BE2C (cell line): Measurements from ENCODE around the gene KRTAP4-8.
"Not testable (repeated sequence)": the region's sequence is repeated elsewhere in the genome, so short reads cannot be mapped to it uniquely, and the experiment has no call there.

ENCODE experiments used
- DNase-seq: peaks from one replicate; pipeline ENCODE4 v3.0.0-alpha.2; 2020
- H3K27me3 ChIP-seq: fragments of 250-450 bp; sonication (Bioruptor Pico); 2 replicates; pipeline ENCODE4 v1.5.1; 2020; ENCODE audit warnings: mild to moderate bottlenecking
- H3K36me3 ChIP-seq: fragments of 250-450 bp; sonication (Bioruptor Pico); 2 replicates; pipeline ENCODE4 v1.5.1; 2020; ENCODE audit warnings: mild to moderate bottlenecking
- H3K4me1 ChIP-seq: fragments of 250-450 bp; sonication (Bioruptor Pico); 2 replicates; pipeline ENCODE4 v1.5.1; 2020
- H3K4me3 ChIP-seq: 2 replicates; pipeline ENCODE4 v1.5.1; 2011; ENCODE audit warnings: low read depth, low read length
- H3K9me3 ChIP-seq: fragments of 250-450 bp; sonication (Bioruptor Pico); 2 replicates; pipeline ENCODE4 v1.5.1; 2020
- CTCF ChIP-seq: IDR thresholded peaks from 2 replicates; pipeline ENCODE4 v1.5.1; 2012; ENCODE audit warnings: mild to moderate bottlenecking, low read depth, low read length

Gene KRTAP4-8

GRCh38 chr17:41121742-41122141, 23.8 kb upstream of the KRTAP4-8 start:
- Histone ChIP-seq H3K4me1 (no peaks in the 10 kb centered on the region), H3K9me3 (no peaks in the 10 kb centered on the region), H3K4me3 (no peak overlapping the region), H3K27me3 (peaks cover 11% of the 10 kb centered on the region), H3K36me3 (no peaks in the 10 kb centered on the region)
- DNase-seq: no peak
- no peak for TF ChIP-seq CTCF

GRCh38 chr17:41119696-41120690, 22.1 kb upstream of the KRTAP4-8 start:
- not testable (repeated sequence) for H3K4me3 ChIP-seq, DNase-seq, H3K4me1 ChIP-seq

GRCh38 chr17:41118721-41119120, 20.8 kb upstream of the KRTAP4-8 start:
- H3K36me3 ChIP-seq: no peaks in the 10 kb centered on the region
- peaks cover 8% of the 10 kb centered on the region for H3K27me3 ChIP-seq
- DNase-seq: no peak
- TF ChIP-seq CTCF: no peak
- H3K9me3 ChIP-seq: no peaks in the 10 kb centered on the region
- no peak overlapping the region for H3K4me3 ChIP-seq
- no peaks in the 10 kb centered on the region for H3K4me1 ChIP-seq

More at GRCh38 chr17:41119696-41120690, 22.1 kb upstream of the KRTAP4-8 start:
- peaks cover 11% of the 10 kb centered on the region for H3K27me3 ChIP-seq
- not testable (repeated sequence) for H3K36me3 ChIP-seq, H3K9me3 ChIP-seq

GRCh38 chr17:41117846-41118386, 20.0 kb upstream of the KRTAP4-8 start, which contains the start of gene KRTAP4-11:
Gene KRTAP4-11, minus strand, starts transcription at chr17:41118373. Its CDS starts 58 bp downstream, at chr17:41118315.
- not testable (repeated sequence) for H3K9me3 ChIP-seq, DNase-seq, H3K36me3 ChIP-seq, H3K4me3 ChIP-seq, H3K27me3 ChIP-seq, H3K4me1 ChIP-seq

- peaks cover 4% of the 10 kb centered on the region; the same call in 1 of the 2 replicates for H3K27me3 ChIP-seq
- H3K9me3 ChIP-seq: no peaks in the 10 kb centered on the region
- no peaks in the 10 kb centered on the region for H3K36me3 ChIP-seq
- no peak overlapping the region for H3K4me3 ChIP-seq
- no peak for DNase-seq
- no peaks in the 10 kb centered on the region for H3K4me1 ChIP-seq
- TF ChIP-seq CTCF: no peak
Measured at GRCh38 chr17:41116297-41116696, 18.4 kb upstream of the KRTAP4-8 start.

GRCh38 chr17:41111151-41111885, 13.4 kb upstream of the KRTAP4-8 start:
- no peaks in the 10 kb centered on the region for H3K4me1 ChIP-seq
- DNase-seq: no peak
- H3K36me3 ChIP-seq: no peaks in the 10 kb centered on the region
- no peaks in the 10 kb centered on the region for H3K9me3 ChIP-seq
- peaks cover 3% of the 10 kb centered on the region; the same call in 1 of the 2 replicates for H3K27me3 ChIP-seq
- H3K4me3 ChIP-seq: no peak overlapping the region
- TF ChIP-seq CTCF: no peak

- H3K4me1 ChIP-seq, H3K36me3 ChIP-seq, H3K4me3 ChIP-seq, DNase-seq, H3K9me3 ChIP-seq, H3K27me3 ChIP-seq: not testable (repeated sequence)
Measured at GRCh38 chr17:41108728-41109386, 10.9 kb upstream of the KRTAP4-8 start.
